NB4 (cell line): ENCODE measurements around the gene MET.
A peak's percentile ranks its signal among the peaks of the same experiment; 100 is the strongest.

ENCODE experiments used
- DNase-seq: peaks from one replicate; pipeline ENCODE4 v3.0.0; 2010; ENCODE audit warnings: low read depth
- H3K4me3 ChIP-seq: one replicate; pipeline ENCODE4 v1.5.1; 2011; ENCODE audit warnings: mild to moderate bottlenecking, low read depth, low read length, moderate library complexity
- MYC ChIP-seq: IDR thresholded peaks from 2 replicates; pipeline ENCODE4 v1.6.1; 2011; ENCODE audit warnings: low read depth, low read length
- POLR2A ChIP-seq: IDR thresholded peaks from 2 replicates; pipeline ENCODE4 v1.6.1; 2011; ENCODE audit warnings: mild to moderate bottlenecking; ENCODE audit not compliant: insufficient read length; ENCODE audit errors: extremely low read depth
- TF ChIP-seq, protein P1 (sequence below): IDR thresholded peaks from 2 replicates; pipeline ENCODE4 v1.6.1; 2011; ENCODE audit warnings: low read depth, low read length
- TF ChIP-seq, protein P2 (sequence below): IDR thresholded peaks from one replicate; pipeline ENCODE4 v1.5.1; 2012; ENCODE audit warnings: low read depth, low read length

Gene MET

DNA sequence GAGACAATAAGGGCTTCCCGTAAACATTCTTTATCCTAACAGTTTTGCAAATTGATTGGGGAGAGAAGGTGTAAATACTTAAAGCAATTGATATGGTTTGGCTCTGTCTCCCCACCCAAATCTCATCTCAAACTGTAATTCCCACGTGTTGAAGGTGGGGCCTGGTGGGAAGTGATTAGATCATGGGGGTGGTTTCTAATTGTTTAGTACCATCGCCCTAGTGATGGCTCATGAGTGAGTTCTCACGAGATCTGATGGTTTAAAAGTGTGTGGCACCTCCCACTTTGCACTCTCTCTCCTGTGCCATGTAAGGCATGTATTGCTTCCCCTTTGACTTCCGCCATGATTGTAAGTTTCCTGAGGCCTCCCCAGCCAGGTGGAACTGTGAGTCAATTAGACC lies 168.3 kb downstream of the MET start:
- TF ChIP-seq MYC, result no peak
- TF ChIP-seq, protein P1, sequence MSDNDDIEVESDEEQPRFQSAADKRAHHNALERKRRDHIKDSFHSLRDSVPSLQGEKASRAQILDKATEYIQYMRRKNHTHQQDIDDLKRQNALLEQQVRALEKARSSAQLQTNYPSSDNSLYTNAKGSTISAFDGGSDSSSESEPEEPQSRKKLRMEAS, result no peak
- TF ChIP-seq, protein P2, sequence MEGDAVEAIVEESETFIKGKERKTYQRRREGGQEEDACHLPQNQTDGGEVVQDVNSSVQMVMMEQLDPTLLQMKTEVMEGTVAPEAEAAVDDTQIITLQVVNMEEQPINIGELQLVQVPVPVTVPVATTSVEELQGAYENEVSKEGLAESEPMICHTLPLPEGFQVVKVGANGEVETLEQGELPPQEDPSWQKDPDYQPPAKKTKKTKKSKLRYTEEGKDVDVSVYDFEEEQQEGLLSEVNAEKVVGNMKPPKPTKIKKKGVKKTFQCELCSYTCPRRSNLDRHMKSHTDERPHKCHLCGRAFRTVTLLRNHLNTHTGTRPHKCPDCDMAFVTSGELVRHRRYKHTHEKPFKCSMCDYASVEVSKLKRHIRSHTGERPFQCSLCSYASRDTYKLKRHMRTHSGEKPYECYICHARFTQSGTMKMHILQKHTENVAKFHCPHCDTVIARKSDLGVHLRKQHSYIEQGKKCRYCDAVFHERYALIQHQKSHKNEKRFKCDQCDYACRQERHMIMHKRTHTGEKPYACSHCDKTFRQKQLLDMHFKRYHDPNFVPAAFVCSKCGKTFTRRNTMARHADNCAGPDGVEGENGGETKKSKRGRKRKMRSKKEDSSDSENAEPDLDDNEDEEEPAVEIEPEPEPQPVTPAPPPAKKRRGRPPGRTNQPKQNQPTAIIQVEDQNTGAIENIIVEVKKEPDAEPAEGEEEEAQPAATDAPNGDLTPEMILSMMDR, result no peak
- no peak for TF ChIP-seq POLR2A
- H3K4me3 ChIP-seq, result no peak overlapping the region
- no peak for DNase-seq

DNA sequence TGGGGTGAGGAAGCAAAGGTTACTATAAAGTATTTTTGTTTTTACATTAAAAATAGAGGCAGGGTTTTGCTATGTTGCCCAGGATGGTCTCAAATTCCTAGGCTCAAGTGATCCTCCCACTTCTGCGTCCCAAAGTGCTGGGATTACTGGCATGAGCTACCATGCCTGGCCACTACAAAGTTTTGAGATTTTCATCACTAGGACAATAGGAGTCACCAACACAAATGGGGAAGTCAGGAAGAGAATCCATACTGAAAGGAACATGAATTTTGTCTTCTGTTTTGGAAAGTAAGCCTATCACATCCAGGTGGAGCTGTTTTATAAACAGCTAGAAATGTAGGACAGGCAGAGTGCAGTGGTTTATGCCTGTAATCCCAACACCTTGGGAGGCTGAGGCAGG lies 170.4 kb downstream of the MET start:
- TF ChIP-seq POLR2A, result no peak
- no peak for TF ChIP-seq MYC
- TF ChIP-seq, protein P2, result no peak
- TF ChIP-seq, protein P1, result no peak
- H3K4me3 ChIP-seq, result no peak overlapping the region
- no peak for DNase-seq

DNA sequence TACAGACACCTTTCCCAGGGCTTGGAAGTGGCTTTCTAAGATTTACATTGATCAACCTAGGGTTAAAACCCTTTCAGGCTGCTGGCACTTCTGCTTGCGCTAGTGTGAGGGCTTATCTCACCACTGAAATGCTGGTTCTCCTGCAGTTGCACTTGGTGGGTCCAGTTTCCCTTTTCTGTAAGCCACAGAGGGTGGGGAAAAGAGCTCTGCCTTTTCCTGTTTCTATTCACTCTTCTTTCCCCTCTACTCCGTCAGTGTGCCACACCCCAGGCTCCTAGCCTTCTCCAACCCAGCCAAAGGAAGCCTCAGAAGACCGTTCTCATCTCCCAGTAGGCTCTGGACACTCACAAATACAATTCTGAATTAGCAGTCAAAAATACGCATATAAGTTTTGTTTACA lies 171.4 kb downstream of the MET start:
- peak; percentile 67 for DNase-seq
- peak overlapping the region; percentile 51 for H3K4me3 ChIP-seq
- TF ChIP-seq, protein P1, result no peak
- TF ChIP-seq MYC, result no peak
